GM19397 (cell line): Measurements from ENCODE around the gene GALNT10.
A peak's percentile ranks its signal among the peaks of the same experiment; 100 is the strongest.

Experiments
- ATAC-seq: cut with Tn5 transposase; IDR thresholded peaks from one replicate; pipeline ENCODE4 v1.9.1; 2021; ENCODE audit warnings: mild to moderate bottlenecking, moderate library complexity; ENCODE audit not compliant: unreplicated experiment

GALNT10 gene

DNA sequence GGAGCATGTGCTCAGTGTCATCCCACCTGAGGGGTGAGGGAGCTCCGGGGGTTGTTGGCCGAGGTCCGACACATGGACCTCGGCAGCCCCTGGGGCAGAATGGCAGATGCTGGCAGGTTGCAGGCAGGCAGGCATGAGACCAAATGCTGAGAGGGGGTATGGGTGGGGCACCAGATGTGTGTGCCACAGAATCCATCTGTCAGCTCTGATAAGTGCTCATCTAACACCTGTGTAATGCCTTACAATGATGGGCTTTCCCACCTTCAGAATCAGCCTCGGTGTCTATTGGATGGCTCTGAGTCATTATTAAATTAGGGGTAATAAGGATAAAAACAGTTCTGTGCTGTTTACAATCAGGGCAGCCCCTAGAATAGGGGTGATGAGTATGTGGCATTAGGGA lies 182.1 kb downstream of the GALNT10 start:
- ATAC-seq: no peak

DNA sequence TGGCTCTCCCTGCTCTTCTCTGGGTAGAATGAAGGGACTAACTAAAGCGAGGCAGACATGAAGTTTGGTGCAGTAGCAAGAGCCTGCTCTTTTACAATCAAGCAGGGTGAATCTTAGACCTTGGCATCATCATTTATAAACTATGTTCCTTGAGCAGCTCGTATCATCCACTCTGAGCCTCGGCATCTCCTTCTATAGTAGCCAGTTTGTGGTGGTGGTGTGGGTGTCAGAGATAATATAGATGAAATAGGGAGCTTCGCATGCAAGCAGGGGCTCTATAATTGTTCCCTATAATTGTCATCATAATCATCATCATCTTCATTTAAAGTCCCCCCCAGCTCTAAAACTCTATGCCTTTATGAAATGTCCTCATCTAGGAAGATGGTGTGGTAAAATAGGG lies 182.8 kb downstream of the GALNT10 start:
- no peak for ATAC-seq

DNA sequence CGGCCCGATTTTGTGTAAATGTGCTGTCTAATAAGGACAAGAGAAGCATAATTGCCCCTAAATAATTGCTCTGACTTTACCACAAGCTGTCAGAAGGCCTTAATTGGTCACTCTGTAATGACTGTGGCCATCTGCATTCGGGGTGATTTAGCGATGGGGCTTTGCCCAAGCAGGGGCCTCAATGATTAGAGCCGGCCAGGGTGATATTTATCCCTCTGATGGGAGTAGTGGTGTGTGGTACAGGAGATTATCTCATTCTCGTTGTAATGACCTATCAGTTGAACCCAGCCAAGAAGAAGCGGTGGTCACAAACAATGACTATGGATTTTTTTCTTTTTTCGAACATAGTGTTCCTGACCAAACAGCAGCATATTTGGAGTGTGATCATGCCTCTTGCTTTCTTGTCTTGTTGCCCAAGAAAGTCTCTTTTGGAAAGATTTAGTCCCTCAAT lies 183.2 kb downstream of the GALNT10 start:
- no peak for ATAC-seq

DNA sequence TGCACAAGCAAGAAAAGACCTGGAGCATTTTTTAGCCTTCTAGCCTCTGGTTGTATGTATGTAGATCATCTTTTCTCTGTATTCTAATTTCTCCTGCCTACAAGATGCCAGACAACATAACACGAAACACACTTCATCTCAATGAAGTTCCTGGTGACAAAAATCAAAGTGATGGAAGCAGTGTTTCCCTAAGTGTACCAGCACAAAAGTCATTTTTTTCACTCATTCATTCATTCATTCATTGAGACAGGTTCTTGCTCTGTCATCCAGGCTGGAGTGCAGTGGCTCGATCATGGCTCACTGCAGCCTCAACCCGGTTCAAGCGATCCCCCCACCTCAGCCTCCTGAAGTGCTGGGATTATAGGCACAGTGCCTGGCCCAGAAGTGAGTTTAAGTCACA lies 183.7 kb downstream of the GALNT10 start:
- ATAC-seq: no peak

DNA sequence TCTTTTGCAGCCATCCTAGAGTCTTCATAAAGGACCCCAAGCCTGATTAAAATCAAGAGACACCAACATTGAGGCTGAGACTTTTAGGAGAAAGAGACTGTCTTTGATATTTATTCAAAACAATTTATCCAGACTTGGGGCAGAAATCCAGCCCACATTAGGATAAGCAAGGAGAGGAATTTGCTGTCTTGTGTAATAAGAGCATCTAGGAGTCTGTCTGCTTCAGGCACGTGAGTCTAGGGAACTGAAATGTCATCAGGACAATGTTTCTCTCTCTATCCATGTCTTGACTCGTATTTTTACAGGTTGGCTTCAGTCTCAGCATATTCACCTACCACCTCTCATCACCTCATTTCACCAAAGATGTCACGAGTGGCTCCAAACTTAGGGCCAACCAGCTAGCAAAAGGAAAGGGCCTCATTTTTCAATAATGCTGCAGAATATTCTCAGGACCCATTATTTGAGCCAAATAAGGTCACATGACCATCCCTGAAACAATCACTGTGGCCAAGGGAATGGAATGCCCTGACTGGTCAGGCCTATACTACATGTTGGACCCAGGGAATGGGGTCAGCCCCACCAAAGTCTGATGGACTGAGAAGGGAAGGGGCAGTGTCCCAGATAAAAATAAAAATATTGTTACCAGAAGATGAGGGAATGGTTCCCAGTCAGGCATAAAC lies 184.9 kb downstream of the GALNT10 start:
- no peak for ATAC-seq

DNA sequence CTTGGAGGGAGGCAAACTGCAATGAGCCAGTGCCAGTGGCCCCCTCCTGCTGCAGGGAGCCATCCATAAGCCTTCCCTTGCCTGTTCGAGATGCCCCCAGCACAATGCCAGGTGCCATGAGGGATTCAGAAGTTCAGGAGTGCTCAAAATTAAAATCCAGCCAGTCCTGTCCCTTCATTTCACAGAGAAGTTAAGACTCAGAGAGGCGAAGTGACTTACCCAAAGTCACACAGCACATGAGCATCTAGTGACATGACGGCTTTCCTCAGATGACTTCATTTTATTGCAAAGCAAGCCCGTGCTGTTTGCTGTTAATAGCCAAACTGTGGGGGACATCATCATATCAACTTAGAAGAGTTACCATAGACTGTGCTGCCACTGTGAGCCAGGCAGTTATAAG lies 185.9 kb downstream of the GALNT10 start:
- no peak for ATAC-seq

DNA sequence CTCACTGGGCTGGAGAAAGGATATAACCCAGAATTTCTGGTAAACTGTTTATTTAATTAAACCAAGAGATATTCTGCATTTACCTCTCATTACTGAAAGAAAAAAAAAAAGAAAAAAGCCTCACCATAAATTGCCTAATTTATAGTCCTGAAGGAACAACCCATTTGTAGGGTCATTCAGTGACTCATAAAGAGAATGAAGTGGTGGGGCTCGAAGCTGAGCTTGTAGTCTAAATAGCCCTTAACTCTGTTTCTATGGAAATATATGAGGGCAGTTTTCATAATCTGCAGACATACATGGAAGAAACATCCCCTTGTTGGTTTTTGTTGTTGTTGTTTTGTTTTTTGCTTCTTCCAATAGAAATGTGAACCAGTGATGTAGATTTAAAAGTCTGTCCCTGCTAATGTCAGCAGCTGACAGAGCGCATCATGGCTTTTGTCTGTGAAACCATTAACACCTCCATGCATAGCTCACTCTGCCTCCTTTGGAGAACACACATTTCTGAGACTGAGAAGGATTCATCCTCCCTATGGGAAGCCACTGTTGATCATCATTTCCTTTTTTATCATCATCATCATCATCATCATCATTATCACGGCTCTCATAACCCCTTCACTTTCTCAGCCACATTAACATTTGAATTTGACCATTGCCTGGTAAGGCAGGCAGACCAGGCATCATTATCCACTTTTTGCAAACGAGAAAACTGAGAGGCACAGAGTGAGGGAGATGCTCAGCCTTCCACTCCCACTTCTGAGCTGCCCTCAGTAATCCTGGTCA lies 187.4 kb downstream of the GALNT10 start:
- ATAC-seq: no peak

DNA sequence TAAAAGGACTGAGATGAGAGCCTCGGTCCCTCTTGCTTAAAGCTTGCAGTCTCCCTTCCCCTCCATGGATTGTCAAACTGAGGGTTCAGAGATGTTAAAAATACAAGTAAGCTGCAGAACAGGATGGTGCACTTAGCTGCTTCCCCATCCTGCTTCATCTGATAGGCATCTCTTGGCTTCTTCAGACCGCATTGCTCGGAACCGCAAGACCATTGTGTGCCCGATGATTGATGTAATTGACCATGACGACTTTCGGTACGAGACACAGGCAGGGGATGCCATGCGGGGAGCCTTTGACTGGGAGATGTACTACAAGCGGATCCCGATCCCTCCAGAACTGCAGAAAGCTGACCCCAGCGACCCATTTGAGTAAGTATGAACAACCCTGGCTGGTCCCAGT lies 189.7 kb downstream of the GALNT10 start:
- ATAC-seq: no peak

DNA sequence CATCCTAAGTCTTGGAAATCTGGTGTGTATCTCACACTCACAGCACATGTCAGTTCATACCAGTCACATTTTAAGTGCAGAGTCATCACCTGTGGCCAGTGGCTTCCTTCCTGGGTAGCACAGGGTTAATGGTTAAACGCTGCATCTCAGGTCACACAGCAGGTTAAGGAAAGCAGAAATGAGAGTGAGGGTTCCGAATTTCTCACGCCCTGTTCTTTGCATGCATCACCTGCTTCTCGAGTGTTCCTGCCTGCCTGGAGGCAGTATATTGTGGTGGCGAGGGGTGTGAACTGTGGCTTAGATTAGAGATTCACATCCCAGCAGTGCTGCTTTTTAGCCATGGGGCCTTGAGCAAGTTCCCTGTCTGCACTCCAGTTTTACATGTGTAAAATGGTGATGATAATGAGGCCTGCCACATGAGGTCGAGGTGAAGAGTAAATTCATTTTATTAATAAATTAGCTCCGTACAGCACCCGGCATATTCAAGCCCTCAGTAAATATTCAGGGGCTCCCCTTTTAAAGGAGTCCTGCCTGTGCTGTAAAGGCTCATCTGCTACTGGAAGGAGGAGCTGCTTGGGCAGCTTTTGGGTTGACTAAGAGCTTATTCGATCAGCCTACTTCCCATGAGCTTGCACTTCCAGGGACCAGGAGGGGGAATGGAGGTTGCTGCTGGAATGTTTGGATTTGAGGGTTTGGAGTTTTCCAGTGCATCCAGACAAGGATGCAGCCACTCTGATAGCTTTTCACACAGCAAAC lies 194.1 kb downstream of the GALNT10 start:
- peak; percentile 98 for ATAC-seq

DNA sequence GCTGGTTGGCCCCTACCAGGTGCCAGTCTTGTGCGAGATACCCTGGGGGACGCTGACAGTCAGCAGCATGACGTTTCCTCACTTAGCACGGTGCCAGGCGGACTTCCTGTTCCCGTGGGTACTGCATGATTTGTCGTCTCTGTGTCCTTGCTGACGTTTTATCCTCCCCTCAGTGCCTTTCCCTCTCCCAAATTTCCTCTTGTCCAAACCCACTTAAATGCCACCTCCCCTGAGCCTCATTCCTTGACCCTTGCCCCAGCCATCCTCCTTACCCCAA lies 194.6 kb downstream of the GALNT10 start:
- ATAC-seq: no peak

DNA sequence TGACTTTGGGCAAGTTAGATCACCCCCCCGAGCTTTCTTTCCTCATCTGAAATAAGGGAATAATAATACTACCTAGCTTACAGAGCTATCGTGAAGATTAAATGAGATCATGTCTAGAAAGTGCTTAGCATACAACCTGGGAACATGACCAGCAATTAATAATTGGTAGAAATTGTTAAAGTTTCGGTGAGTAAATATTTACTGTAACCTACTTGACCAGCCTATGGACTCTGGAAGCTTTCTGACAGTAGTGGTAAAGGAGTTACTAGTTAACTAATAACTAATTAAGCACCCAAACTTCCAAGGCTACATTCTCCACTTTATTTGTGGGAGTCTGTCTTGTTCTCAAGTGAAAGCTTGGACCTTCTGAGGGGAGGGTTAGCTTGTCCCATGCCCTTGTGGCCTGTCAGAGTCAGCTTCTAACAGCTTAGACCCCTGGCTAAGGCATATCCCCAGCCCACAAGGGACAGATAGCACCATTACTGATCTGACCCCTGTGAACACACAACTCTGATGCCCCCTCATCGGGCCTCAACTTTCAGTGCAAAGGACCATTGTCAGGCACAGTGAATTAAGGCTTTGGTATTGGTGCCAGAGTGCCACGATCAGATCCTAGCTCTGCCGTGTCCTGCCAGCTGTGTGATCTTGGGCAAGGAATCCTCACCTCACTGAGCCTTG lies 196.6 kb downstream of the GALNT10 start:
- no peak for ATAC-seq

DNA sequence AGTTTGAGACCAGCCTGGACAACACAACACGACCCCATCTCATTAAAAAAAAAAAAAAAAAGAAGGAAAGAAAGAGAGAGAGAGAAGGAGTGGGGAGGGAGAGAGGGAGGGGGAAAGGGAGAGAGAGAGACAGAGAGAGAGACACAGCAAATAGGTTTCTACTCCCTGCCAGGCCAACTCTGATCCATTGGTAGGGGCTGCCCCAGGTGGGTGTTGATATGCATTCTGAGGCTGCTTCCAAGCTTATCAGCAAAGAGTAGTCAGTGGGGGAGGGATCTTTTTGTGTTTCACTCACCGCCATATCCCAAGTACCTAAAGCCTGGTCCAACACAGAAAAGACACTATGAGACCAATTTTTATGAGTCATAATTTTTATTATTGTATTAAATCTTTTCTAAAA lies 198.3 kb downstream of the GALNT10 start:
- ATAC-seq: no peak

DNA sequence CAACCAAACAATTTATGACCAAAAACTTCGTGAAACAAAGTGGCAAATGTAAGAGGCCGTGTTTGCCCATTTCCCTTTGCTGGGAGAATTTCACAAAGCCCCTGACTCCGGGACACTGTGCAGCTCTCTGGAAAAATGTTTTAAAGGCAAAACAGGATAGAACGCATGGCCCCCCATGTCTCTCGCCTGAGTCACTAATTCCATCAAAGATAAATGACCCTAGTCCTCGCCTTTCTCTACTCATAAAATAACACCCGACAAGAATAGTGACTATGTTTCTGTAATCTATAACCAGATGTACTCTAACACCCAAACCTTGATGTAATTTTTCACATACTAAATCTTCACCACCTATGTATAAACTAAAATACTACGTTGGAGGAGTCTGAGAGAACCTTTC lies 199.6 kb downstream of the GALNT10 start:
- ATAC-seq: no peak

DNA sequence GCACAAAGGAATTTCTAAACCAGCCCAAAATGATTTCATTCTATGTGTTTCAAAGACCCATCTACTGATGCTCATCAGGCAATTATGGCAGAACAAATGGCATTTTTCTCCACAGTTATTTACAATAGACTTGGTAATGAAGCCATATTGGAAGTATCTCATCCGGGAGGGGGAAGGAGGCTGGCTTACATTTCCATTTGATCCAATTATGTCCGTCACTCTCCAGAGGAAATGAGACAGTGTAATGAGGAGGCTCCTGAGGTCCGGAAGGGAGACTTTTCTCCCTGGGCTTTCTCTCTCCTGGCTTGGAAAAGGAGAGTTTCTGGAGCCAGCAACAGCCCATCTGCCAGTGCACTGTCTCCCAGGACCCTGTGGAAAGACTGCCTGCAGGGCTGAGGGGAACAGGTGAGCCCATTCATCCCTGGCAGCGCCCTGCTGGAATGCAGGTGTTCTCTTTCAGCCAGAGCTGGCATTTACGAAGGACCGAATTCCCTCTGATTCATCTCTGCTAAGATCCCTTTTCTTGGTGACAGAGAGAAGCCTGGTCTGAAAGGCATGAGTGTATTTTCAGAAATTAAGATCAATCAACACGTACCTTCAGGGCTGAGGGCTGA lies 200.3 kb downstream of the GALNT10 start:
- no peak for ATAC-seq

DNA sequence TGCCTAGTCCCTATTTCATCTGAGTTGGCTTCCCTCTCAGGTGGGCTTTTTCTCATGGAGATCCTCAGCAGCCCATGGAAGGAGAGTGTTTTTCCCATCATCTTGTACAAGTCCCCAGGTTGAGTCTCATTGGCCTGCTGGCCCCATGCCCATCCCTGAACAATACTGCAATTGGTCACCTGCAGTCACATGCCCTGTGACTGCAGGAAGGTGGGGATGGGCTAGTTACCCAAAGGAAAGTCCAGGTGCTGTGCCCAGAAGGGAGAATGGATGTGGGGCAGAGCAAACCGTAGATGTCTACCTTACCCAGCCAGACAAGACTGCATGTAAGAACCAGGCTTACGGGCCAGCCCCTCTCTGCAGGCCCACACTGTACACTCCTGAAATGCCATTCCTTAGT lies 201.3 kb downstream of the GALNT10 start:
- ATAC-seq: no peak

DNA sequence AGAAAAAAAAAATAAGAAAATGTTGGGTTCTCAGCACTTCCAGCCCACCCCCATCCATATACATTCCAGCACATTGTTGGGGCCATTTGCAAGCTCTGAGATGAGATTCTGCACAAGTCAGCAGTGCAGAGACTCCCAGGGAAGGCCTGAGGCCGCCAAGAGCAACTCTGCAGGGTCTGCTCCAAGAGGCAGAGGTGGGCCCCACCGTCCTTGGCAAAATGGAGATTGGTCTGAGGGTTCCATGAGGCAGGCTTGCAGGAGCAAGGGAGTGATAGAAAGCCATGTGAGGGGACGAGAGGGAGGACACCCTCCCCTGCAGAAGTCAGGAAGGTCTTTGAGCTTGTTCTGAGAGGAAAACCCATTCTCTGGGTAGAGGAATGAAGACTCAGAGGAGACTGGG lies 203.3 kb downstream of the GALNT10 start:
- no peak for ATAC-seq

DNA sequence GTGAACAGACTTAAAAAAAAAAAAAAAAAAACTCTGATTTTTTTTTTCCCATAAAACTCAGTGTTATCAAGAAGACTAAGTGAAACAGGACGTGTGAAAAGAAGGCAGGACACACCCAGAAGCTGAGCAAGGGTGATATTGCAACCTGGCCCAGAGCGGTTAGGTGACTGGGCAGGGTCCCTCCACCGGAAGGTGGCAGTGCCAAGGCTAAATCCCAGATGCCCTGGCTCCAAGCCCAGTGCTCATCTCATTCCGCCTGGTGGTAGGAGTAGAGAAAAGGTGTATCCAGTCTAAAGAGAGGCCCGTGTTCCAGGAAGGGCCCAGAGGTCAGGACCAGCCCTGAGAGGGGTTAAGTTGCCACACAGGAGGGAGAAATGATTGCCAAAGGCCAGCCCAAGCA lies 203.8 kb downstream of the GALNT10 start:
- ATAC-seq: no peak

DNA sequence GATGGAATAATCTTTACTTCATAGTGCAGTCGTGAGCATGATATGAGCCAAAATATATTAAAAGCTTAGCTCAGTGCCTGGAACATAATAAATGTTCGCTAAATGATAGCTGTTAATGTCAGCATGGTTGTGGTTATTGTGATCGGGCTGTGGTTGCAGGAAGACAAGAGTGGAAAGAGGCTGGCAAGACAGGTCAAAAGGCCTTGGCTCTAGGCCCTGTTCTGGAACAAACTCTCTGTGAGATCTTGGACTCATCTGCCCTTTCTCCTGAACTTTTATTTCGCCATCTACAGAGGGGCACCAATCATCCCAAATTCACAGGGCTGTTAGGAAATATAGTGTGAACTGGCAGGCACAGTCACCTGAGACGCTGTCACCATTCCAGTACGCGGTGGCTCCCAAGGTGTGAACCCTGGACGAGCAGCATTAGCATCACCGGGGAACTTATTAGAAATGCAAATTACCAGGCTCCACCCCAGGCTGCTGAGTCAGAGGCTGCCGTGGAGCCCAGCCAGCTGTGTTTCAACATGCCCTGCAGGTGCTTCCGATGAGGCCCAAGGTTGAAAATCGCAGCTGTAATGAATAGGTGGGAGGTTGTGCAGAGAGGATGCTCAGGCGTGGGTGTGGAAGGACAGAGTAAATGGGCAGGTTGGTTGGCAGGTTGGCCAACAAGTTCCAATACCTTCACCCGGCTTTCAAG lies 205.0 kb downstream of the GALNT10 start:
- peak; percentile 52 for ATAC-seq

DNA sequence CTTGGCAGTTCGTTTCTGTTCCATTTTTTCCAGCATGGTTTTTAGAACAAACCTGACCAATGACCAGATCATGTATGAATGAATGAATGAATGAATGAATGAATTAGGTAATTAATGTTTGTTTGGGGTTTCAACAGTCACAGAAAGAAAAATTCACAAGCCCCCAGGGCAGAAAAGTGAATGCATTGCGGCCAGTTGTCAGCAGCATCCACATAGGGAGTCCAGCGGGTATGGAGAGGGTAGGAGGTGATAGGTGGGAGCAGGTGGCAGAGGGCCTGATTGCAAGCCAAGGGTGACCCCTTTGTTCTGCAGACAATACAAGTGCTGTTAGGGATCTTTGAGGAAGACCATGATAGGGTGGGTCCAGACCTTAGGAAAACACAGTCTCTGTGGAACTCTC lies 205.6 kb downstream of the GALNT10 start:
- ATAC-seq: no peak

DNA sequence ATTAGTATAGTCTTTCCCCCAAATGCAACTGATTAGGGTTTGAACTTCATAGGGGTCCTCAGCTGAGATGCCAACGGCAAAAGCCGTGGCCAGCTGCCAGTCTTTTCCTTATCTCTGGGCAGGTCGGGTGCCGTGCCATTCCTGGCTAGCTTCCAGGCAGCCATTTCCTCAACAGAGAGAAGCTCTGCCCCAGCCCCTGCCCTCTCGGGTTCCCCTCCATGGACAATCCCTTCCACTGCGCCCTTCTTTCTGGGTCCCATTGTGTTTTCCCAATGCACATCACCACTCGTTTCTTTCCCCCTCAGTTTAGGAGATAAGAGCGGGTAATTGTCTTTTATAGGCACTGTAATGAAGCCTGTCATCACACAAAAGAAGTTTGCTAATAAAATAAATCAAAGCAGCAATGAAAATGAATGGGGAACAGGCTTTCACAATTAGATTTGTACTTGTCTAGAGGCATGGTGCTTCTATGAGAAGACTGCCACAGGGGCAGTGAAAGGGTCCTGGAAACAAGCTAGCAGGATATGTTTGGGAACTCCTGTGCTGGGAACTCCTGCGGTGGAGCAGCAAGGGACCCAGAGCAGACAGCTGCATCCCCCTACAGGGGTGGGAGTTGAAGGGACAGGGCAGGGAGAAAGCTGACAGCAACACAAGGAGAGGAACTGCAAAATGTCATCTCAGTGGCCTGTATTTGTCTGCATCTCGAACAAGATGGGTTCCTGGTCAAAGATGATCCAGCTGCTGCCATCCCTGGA lies 207.3 kb downstream of the GALNT10 start:
- ATAC-seq: no peak
